HEK293T (cell line): ENCODE results near the gene PPP1R1B.

Experiments
- CTBP1 ChIP-seq: fragments of 450-650 bp; IDR thresholded peaks from 2 replicates; pipeline ENCODE4 v1.6.1; 2016; ENCODE audit warnings: borderline replicate concordance
- FOXK2 ChIP-seq: fragments of 450-650 bp; IDR thresholded peaks from 2 replicates; pipeline ENCODE4 v1.6.1; 2016; ENCODE audit warnings: mild to moderate bottlenecking
- HDGF ChIP-seq: fragments of 450-650 bp; IDR thresholded peaks from 2 replicates; pipeline ENCODE4 v1.6.1; 2017; ENCODE audit warnings: antibody characterized with exemption, borderline replicate concordance
- L3MBTL2 ChIP-seq: fragments of 450-650 bp; conservative IDR thresholded peaks from 2 replicates; pipeline ENCODE4 v1.6.1; 2016; ENCODE audit warnings: mild to moderate bottlenecking
- NFRKB ChIP-seq: fragments of 450-650 bp; IDR thresholded peaks from 2 replicates; pipeline ENCODE4 v1.6.1; 2016; ENCODE audit warnings: mild to moderate bottlenecking, moderate library complexity
- SP1 ChIP-seq: fragments of 450-650 bp; IDR thresholded peaks from 2 replicates; pipeline ENCODE4 v1.6.1; 2017
- SUZ12 ChIP-seq: fragments of 450-650 bp; IDR thresholded peaks from 2 replicates; pipeline ENCODE4 v1.6.1; 2016; ENCODE audit warnings: mild to moderate bottlenecking
- TARDBP ChIP-seq: fragments of 450-650 bp; IDR thresholded peaks from 2 replicates; pipeline ENCODE4 v1.6.1; 2016

DNA sequence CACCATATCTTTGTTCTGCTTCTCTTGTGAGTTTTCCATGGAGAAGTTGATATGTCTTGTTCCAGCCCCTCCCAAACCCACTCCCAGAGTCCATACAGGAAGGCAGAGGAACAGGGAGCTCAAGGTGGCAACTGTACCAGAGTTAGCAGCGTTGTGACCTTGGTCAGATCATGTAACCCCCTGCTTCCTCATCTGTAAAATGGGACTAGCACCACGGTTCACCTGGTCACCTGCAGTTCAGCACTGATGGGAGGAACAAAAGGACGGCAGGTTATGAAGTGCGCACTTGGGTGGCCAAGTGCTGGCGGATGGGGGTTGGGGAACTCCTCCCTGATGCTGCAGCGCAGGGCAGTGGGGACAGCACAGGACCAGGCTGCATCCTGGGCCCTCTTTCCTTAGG, 11.3 kb upstream of the PPP1R1B start:
- no peak for TF ChIP-seq SP1
- TF ChIP-seq FOXK2 = no peak
- no peak for TF ChIP-seq L3MBTL2
- TF ChIP-seq HDGF = no peak
- TF ChIP-seq CTBP1 = no peak
- TF ChIP-seq SUZ12 = no peak
- TF ChIP-seq TARDBP = no peak
- no peak for TF ChIP-seq NFRKB
